ENCODE data around the gene YOD1.

GRCh38 chr1:207060596-207060995, 9.6 kb upstream of the YOD1 start:
- TF ChIP-seq IRF3 (IDR thresholded peaks at IDR 0.05) (no peak), SMC3 (IDR thresholded peaks at IDR 0.05; ENCODE audit: borderline replicate concordance, low read length) (no peak), DPF2 (IDR thresholded peaks at IDR 0.05) (no peak), POLR2A (IDR thresholded peaks at IDR 0.05; ENCODE audit: low read depth, low read length) (no peak), SPI1 (IDR thresholded peaks at IDR 0.05; ENCODE audit: borderline replicate concordance, insufficient read depth, low read depth, low read length) (no peak), MYC (IDR thresholded peaks at IDR 0.05; ENCODE audit: insufficient read depth, insufficient read length, insufficient replicate concordance, low read length, severe bottlenecking) (no peak), POLR2AphosphoS5 (IDR thresholded peaks at IDR 0.05; ENCODE audit: low read length) (no peak), POLR2AphosphoS2 (IDR thresholded peaks at IDR 0.05; ENCODE audit: low read depth, low read length) (no peak), JUNB (IDR thresholded peaks at IDR 0.05) (no peak)
